H1 (cell line): ENCODE results near the gene NDC1.

Experiments used
- ASH2L ChIP-seq: fragments of 200-600, 300-600 bp; sonication (generic); IDR thresholded peaks from one replicate; pipeline ENCODE4 v1.7.1; 2017; ENCODE audit warnings: low read length
- ATF3 ChIP-seq: IDR thresholded peaks from 2 replicates; pipeline ENCODE4 v1.6.1; 2011; ENCODE audit warnings: low read depth, mild to moderate bottlenecking, low read length; ENCODE audit not compliant: insufficient read depth
- CHD2 ChIP-seq: IDR thresholded peaks from 2 replicates; pipeline ENCODE4 v1.6.1; 2012; ENCODE audit warnings: low read length, improper control_type of control experiment
- CTCF ChIP-seq, 3 experiments: IDR thresholded peaks; 1 replicate in 2 of 3; 2 replicates in 1 of 3; pipeline versions ENCODE4 v1.5.1 to v1.6.1; 2011; ENCODE audit warnings: low read length in 3 of 3, mild to moderate bottlenecking in 3 of 3, inconsistent platforms in 2 of 3, low read depth in 1 of 3, moderate library complexity in 1 of 3; ENCODE audit not compliant: insufficient read depth in 1 of 3; ENCODE audit errors: control extremely low read depth in 1 of 3
- EP300 ChIP-seq, 2 experiments: IDR thresholded peaks; 1 replicate in 1 of 2; 2 replicates in 1 of 2; pipeline ENCODE4 v1.6.1; 2011 to 2012; ENCODE audit warnings: low read depth in 2 of 2, low read length in 2 of 2, mild to moderate bottlenecking in 2 of 2, borderline replicate concordance in 1 of 2, inconsistent platforms in 1 of 2, moderate library complexity in 1 of 2
- KDM1A ChIP-seq: fragments of 200-600, 300-600 bp; sonication (generic); IDR thresholded peaks from 2 replicates; pipeline ENCODE4 v1.7.1; 2016; ENCODE audit warnings: mild to moderate bottlenecking, low read length, borderline replicate concordance
- POLR2A ChIP-seq, 2 experiments: IDR thresholded peaks; 1 replicate in 1 of 2; 2 replicates in 1 of 2; pipeline ENCODE4 v1.6.1; 2011; ENCODE audit warnings: low read depth in 2 of 2, low read length in 2 of 2, mild to moderate bottlenecking in 2 of 2; ENCODE audit errors: control extremely low read depth in 1 of 2
- POLR2AphosphoS5 ChIP-seq: IDR thresholded peaks from 2 replicates; pipeline ENCODE4 v1.6.1; 2011; ENCODE audit warnings: low read depth, low read length
- RAD21 ChIP-seq, 2 experiments: IDR thresholded peaks in 1 of 2; conservative IDR thresholded peaks in 1 of 2; 2 replicates each; pipeline ENCODE4 v1.6.1; 2011; ENCODE audit warnings: low read depth in 2 of 2, low read length in 2 of 2, improper control_type of control experiment in 1 of 2, inconsistent platforms in 1 of 2, mild to moderate bottlenecking in 1 of 2, moderate library complexity in 1 of 2
- RFX5 ChIP-seq: IDR thresholded peaks from 2 replicates; pipeline ENCODE4 v1.6.1; 2011; ENCODE audit warnings: low read depth, low read length, improper control_type of control experiment, borderline replicate concordance
- TEAD4 ChIP-seq: IDR thresholded peaks from 2 replicates; pipeline ENCODE4 v1.6.1; 2012; ENCODE audit warnings: low read depth, low read length, inconsistent platforms, mixed read lengths
- TF ChIP-seq, protein P1 (sequence below): IDR thresholded peaks from 2 replicates; pipeline ENCODE4 v1.6.1; 2012; ENCODE audit warnings: inconsistent platforms

- no peak for TF ChIP-seq ASH2L
- peak; percentile 73; the same call in 1 of the 2 replicates for TF ChIP-seq CHD2
- no peak for TF ChIP-seq ATF3
- no peak for TF ChIP-seq POLR2A (IDR thresholded peaks at IDR 0.05; ENCODE audit: control extremely low read depth in 1 of 2, low read depth in 2 of 2, low read length in 2 of 2)
- TF ChIP-seq EP300 (IDR thresholded peaks at IDR 0.05; ENCODE audit: borderline replicate concordance in 1 of 2, low read depth in 2 of 2, low read length in 2 of 2) = no peak
- no peak for TF ChIP-seq TEAD4
- TF ChIP-seq CTCF (IDR thresholded peaks at IDR 0.05; ENCODE audit: control extremely low read depth in 1 of 3, insufficient read depth in 1 of 3, low read depth in 1 of 3, low read length in 3 of 3) = no peak
- TF ChIP-seq, protein P1, sequence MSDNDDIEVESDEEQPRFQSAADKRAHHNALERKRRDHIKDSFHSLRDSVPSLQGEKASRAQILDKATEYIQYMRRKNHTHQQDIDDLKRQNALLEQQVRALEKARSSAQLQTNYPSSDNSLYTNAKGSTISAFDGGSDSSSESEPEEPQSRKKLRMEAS = no peak
- TF ChIP-seq RAD21 (IDR thresholded peaks at IDR 0.05 in 1 of 2, conservative IDR thresholded peaks at IDR 0.05 in 1 of 2; ENCODE audit: low read depth in 2 of 2, low read length in 2 of 2) = no peak
- no peak for TF ChIP-seq KDM1A
- TF ChIP-seq POLR2AphosphoS5 = no peak
- TF ChIP-seq RFX5 = no peak
These were observed 98.9 kb downstream of the NDC1 start, which contains the start of gene GLIS1 for GRCh38 chr1:53739109-53739681.
